Measurements from ENCODE around the gene KCNT2.

DNA sequence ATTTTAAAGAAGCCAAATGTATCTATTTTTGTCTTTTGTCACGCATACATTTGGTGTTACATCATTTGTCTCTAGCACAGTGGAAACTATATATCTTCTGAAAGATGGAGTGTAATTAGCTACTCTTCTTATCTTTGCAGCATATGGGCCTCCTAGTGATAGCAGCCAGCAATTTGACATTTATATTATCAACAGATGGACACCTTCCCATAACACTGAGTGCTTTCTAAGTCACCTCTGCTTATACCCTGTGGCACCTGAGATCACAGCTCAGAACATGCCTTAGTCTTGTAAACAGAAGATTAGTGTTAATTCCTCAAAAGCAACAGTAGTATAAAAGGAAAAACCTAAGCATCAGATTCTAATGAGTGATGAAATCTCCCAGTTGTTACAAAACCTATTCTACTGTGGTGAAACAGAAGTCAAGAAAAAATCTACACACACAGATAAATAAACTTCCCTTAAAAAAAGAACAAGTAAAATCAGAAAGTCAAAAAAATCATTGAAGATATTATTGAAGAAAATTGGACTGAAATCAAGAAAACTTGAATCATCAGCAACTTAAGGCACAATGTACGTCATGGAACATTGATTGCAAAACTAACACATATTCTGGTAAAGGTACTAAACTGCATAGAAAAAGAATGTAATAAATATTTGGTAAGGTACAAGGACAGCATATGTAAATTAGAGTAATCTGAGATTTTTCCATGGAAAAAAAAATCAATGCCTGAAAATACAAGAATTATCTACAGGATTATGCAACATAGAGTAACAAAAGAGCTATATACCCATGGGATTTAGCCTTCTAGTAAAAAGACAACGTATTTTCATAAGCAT lies 61.7 kb downstream of the KCNT2 start:
- TF ChIP-seq, protein P1, sequence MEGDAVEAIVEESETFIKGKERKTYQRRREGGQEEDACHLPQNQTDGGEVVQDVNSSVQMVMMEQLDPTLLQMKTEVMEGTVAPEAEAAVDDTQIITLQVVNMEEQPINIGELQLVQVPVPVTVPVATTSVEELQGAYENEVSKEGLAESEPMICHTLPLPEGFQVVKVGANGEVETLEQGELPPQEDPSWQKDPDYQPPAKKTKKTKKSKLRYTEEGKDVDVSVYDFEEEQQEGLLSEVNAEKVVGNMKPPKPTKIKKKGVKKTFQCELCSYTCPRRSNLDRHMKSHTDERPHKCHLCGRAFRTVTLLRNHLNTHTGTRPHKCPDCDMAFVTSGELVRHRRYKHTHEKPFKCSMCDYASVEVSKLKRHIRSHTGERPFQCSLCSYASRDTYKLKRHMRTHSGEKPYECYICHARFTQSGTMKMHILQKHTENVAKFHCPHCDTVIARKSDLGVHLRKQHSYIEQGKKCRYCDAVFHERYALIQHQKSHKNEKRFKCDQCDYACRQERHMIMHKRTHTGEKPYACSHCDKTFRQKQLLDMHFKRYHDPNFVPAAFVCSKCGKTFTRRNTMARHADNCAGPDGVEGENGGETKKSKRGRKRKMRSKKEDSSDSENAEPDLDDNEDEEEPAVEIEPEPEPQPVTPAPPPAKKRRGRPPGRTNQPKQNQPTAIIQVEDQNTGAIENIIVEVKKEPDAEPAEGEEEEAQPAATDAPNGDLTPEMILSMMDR (IDR thresholded peaks at IDR 0.05), result no peak
- no peak for TF ChIP-seq POLR2A (IDR thresholded peaks at IDR 0.05)

All from sigmoid colon (tissue), 3 donors.